Measurements from ENCODE around the gene LAMB1.

GRCh38 chr7:107948645-107949442 is 54.1 kb downstream of the LAMB1 start:
- TF ChIP-seq EZH2 (IDR thresholded peaks at IDR 0.05) (no peak), POLR2AphosphoS5 (IDR thresholded peaks at IDR 0.05; ENCODE audit: borderline replicate concordance, low read depth, low read length) (no peak), FOXP2 (optimal IDR thresholded peaks at IDR 0.05; ENCODE audit: control extremely low read depth, extremely low read length, insufficient read depth) (no peak)

Measured in SK-N-MC (cell line).